ENCODE results near the gene GRID2. TPM values are rescaled to one million over a fixed set of nuclear protein-coding genes. Genes with fewer than 3 reads are reported as not detected.

Gene GRID2
- polyA plus RNA-seq, 1 of the 3 experiments (the other 2 are of a cell fraction) = not detected

DNA sequence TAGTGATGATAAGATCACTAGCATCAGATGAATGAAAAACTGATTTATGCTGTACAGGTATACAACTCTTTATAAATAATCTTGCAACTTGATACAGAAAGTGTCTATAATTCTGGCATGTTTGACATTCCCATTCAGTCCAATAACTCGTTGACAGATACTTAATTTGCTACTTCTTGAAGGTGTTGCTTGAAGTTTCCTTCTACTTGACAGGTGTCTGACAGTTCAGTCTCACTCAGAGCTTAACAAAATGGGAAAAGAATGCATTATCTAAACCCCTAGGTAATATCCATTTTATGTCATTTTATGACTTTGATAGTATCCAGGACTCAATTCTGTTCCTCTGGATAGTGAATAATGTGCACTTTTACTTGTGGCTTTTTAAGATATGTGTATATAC, 508.9 kb downstream of the GRID2 start:
- H3K27ac ChIP-seq (ENCODE audit: low read depth in 2 of 2, low read length in 1 of 2) = no peak overlapping the region
- no peaks in the 10 kb centered on the region for H3K4me1 ChIP-seq (ENCODE audit: control insufficient read depth in 1 of 2, insufficient read depth in 2 of 2, low read depth in 1 of 2, low read length in 1 of 2)
- WGBS (ENCODE audit: low lambda C conversion rate) = 15% methylated on average over 1 of the region's 1 CpG

More for the DNA sequence above, 508.9 kb downstream of the GRID2 start:
- no peaks in the 10 kb centered on the region for H3K9me2 ChIP-seq
- H3F3A ChIP-seq (replicated peaks; ENCODE audit: insufficient read depth) = no peaks in the 10 kb centered on the region
- H3K36me3 ChIP-seq (replicated peaks in 1 of 2; ENCODE audit: control insufficient read depth in 1 of 2, insufficient read depth in 2 of 2, low read length in 1 of 2) = no peaks in the 10 kb centered on the region
- TF ChIP-seq CHD2 (IDR thresholded peaks at IDR 0.05; ENCODE audit: low read length, partially characterized antibody) (no peak), SIN3A (IDR thresholded peaks at IDR 0.05; ENCODE audit: borderline replicate concordance, low read depth, low read length) (no peak), MXI1 (IDR thresholded peaks at IDR 0.05; ENCODE audit: low read depth, low read length) (no peak), NFIC (IDR thresholded peaks at IDR 0.05; ENCODE audit: borderline replicate concordance) (no peak), RXRA (IDR thresholded peaks at IDR 0.05; ENCODE audit: borderline replicate concordance, low read depth) (no peak), EP300 (IDR thresholded peaks at IDR 0.05; ENCODE audit: borderline replicate concordance in 1 of 2, low read depth in 1 of 2, low read length in 1 of 2) (no peak), NRF1 (IDR thresholded peaks at IDR 0.05; ENCODE audit: low read depth, low read length) (no peak), RAD21 (IDR thresholded peaks at IDR 0.05; ENCODE audit: low read length) (no peak), TAF1 (IDR thresholded peaks at IDR 0.05; ENCODE audit: borderline replicate concordance, low read depth, low read length) (no peak), FOXM1 (IDR thresholded peaks at IDR 0.05; ENCODE audit: low read depth) (no peak)
- TF ChIP-seq, protein P1, sequence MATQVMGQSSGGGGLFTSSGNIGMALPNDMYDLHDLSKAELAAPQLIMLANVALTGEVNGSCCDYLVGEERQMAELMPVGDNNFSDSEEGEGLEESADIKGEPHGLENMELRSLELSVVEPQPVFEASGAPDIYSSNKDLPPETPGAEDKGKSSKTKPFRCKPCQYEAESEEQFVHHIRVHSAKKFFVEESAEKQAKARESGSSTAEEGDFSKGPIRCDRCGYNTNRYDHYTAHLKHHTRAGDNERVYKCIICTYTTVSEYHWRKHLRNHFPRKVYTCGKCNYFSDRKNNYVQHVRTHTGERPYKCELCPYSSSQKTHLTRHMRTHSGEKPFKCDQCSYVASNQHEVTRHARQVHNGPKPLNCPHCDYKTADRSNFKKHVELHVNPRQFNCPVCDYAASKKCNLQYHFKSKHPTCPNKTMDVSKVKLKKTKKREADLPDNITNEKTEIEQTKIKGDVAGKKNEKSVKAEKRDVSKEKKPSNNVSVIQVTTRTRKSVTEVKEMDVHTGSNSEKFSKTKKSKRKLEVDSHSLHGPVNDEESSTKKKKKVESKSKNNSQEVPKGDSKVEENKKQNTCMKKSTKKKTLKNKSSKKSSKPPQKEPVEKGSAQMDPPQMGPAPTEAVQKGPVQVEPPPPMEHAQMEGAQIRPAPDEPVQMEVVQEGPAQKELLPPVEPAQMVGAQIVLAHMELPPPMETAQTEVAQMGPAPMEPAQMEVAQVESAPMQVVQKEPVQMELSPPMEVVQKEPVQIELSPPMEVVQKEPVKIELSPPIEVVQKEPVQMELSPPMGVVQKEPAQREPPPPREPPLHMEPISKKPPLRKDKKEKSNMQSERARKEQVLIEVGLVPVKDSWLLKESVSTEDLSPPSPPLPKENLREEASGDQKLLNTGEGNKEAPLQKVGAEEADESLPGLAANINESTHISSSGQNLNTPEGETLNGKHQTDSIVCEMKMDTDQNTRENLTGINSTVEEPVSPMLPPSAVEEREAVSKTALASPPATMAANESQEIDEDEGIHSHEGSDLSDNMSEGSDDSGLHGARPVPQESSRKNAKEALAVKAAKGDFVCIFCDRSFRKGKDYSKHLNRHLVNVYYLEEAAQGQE (IDR thresholded peaks at IDR 0.05; ENCODE audit: low read depth, low read length) = no peak
- TF ChIP-seq, protein P2, sequence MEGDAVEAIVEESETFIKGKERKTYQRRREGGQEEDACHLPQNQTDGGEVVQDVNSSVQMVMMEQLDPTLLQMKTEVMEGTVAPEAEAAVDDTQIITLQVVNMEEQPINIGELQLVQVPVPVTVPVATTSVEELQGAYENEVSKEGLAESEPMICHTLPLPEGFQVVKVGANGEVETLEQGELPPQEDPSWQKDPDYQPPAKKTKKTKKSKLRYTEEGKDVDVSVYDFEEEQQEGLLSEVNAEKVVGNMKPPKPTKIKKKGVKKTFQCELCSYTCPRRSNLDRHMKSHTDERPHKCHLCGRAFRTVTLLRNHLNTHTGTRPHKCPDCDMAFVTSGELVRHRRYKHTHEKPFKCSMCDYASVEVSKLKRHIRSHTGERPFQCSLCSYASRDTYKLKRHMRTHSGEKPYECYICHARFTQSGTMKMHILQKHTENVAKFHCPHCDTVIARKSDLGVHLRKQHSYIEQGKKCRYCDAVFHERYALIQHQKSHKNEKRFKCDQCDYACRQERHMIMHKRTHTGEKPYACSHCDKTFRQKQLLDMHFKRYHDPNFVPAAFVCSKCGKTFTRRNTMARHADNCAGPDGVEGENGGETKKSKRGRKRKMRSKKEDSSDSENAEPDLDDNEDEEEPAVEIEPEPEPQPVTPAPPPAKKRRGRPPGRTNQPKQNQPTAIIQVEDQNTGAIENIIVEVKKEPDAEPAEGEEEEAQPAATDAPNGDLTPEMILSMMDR (IDR thresholded peaks at IDR 0.05) = no peak
- TF ChIP-seq, protein P3, sequence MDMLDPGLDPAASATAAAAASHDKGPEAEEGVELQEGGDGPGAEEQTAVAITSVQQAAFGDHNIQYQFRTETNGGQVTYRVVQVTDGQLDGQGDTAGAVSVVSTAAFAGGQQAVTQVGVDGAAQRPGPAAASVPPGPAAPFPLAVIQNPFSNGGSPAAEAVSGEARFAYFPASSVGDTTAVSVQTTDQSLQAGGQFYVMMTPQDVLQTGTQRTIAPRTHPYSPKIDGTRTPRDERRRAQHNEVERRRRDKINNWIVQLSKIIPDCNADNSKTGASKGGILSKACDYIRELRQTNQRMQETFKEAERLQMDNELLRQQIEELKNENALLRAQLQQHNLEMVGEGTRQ (IDR thresholded peaks at IDR 0.05; ENCODE audit: borderline replicate concordance, low read depth, low read length) = no peak
- TF ChIP-seq, protein P4, sequence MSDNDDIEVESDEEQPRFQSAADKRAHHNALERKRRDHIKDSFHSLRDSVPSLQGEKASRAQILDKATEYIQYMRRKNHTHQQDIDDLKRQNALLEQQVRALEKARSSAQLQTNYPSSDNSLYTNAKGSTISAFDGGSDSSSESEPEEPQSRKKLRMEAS (IDR thresholded peaks at IDR 0.05; ENCODE audit: low read depth) = no peak
- TF ChIP-seq, protein P5, sequence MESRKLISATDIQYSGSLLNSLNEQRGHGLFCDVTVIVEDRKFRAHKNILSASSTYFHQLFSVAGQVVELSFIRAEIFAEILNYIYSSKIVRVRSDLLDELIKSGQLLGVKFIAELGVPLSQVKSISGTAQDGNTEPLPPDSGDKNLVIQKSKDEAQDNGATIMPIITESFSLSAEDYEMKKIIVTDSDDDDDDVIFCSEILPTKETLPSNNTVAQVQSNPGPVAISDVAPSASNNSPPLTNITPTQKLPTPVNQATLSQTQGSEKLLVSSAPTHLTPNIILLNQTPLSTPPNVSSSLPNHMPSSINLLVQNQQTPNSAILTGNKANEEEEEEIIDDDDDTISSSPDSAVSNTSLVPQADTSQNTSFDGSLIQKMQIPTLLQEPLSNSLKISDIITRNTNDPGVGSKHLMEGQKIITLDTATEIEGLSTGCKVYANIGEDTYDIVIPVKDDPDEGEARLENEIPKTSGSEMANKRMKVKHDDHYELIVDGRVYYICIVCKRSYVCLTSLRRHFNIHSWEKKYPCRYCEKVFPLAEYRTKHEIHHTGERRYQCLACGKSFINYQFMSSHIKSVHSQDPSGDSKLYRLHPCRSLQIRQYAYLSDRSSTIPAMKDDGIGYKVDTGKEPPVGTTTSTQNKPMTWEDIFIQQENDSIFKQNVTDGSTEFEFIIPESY (IDR thresholded peaks at IDR 0.05; ENCODE audit: borderline replicate concordance, low read depth) = no peak
- no peaks in the 10 kb centered on the region for H3K27me3 ChIP-seq (ENCODE audit: insufficient read depth)
- no peak overlapping the region for H3K9ac ChIP-seq
- CTCF ChIA-PET = interaction anchor here (1.4 kb wide), 2 partner anchors 11 to 19 kb away, joined by 3 read pairs; no protein-coding TSS in a partner anchor
- no peaks in the 10 kb centered on the region for H3K9me3 ChIP-seq
- DNase-seq = no peak
- H2AFZ ChIP-seq (ENCODE audit: low read depth) = no peak overlapping the region
- no peaks in the 10 kb centered on the region for H4K20me1 ChIP-seq (ENCODE audit: insufficient read depth)
- POLR2A ChIA-PET = no interaction called here
- no peak overlapping the region for H3K4me3 ChIP-seq (ENCODE audit: low read depth in 2 of 2, low read length in 1 of 2)
- no peak overlapping the region for H3K4me2 ChIP-seq
- no peaks in the 10 kb centered on the region for H3K79me2 ChIP-seq (ENCODE audit: insufficient read depth)

All from SK-N-SH (cell line).